GM19468 (cell line): ENCODE data around the gene C5orf46.

ENCODE experiments used
- ATAC-seq: cut with Tn5 transposase; IDR thresholded peaks from one replicate; pipeline ENCODE4 v1.9.1; 2021; ENCODE audit warnings: mild to moderate bottlenecking, moderate library complexity, moderate number of reproducible peaks; ENCODE audit not compliant: unreplicated experiment; ENCODE audit errors: extremely low read depth

The C5orf46 gene

GRCh38 chr5:147863454-147864158 is 42.7 kb downstream of the C5orf46 start:
- ATAC-seq = no peak

GRCh38 chr5:147860641-147861025 is 45.7 kb downstream of the C5orf46 start:
- no peak for ATAC-seq

- ATAC-seq = no peak
Measured at GRCh38 chr5:147859962-147860640, 46.2 kb downstream of the C5orf46 start.

GRCh38 chr5:147858565-147858964 is 47.8 kb downstream of the C5orf46 start:
- no peak for ATAC-seq

- peak; percentile 73 for ATAC-seq
Measured at GRCh38 chr5:147857302-147858129, 48.8 kb downstream of the C5orf46 start.

GRCh38 chr5:147856801-147857200 is 49.5 kb downstream of the C5orf46 start:
- no peak for ATAC-seq

- ATAC-seq = no peak
Measured at GRCh38 chr5:147855774-147856069, 50.6 kb downstream of the C5orf46 start.

GRCh38 chr5:147854894-147855773 is 51.2 kb downstream of the C5orf46 start:
- ATAC-seq = no peak

- ATAC-seq = no peak
Measured at GRCh38 chr5:147854331-147854730, 52.0 kb downstream of the C5orf46 start.

GRCh38 chr5:147853372-147853987 is 52.9 kb downstream of the C5orf46 start:
- no peak for ATAC-seq

GRCh38 chr5:147852365-147852764 is 54.0 kb downstream of the C5orf46 start:
- no peak for ATAC-seq

GRCh38 chr5:147851578-147851977 is 54.8 kb downstream of the C5orf46 start:
- ATAC-seq = no peak

GRCh38 chr5:147849226-147849625 is 57.1 kb downstream of the C5orf46 start:
- no peak for ATAC-seq

- no peak for ATAC-seq
Measured at GRCh38 chr5:147845618-147846017, 60.7 kb downstream of the C5orf46 start.

GRCh38 chr5:147844846-147845245 is 61.5 kb downstream of the C5orf46 start:
- no peak for ATAC-seq

- ATAC-seq = no peak
Measured at GRCh38 chr5:147842869-147843268, 63.5 kb downstream of the C5orf46 start.
